NOMO-1 (cell line): ENCODE measurements around the gene CCDC171.
"Not testable (repeated sequence)": the region's sequence is repeated elsewhere in the genome, so short reads cannot be mapped to it uniquely, and the experiment has no call there.

Experiments
- DNase-seq, 2 experiments: peaks; one replicate each; lab custom pipeline; 2025; ENCODE audit not compliant: unreplicated experiment in 2 of 2; lab: John Stamatoyannopoulos, UW

CCDC171 gene

GRCh38 chr9:15744196-15744595 is 191.4 kb downstream of the CCDC171 start:
- no peak for DNase-seq

GRCh38 chr9:15746905-15747304 is 194.1 kb downstream of the CCDC171 start:
- no peak for DNase-seq

- no peak for DNase-seq
These were observed 202.8 kb downstream of the CCDC171 start for GRCh38 chr9:15755660-15756059.

- no peak for DNase-seq
These were observed 208.7 kb downstream of the CCDC171 start for GRCh38 chr9:15761551-15761950.

- DNase-seq, result no peak
These were observed 210.5 kb downstream of the CCDC171 start for GRCh38 chr9:15763371-15763770.

- no peak for DNase-seq
These were observed 211.3 kb downstream of the CCDC171 start for GRCh38 chr9:15764131-15764530.

GRCh38 chr9:15769547-15769946 is 216.7 kb downstream of the CCDC171 start:
- no peak for DNase-seq

- DNase-seq, result no peak
These were observed 226.0 kb downstream of the CCDC171 start for GRCh38 chr9:15778861-15779260.

- DNase-seq, result no peak
These were observed 229.3 kb downstream of the CCDC171 start for GRCh38 chr9:15782106-15782505.

GRCh38 chr9:15785584-15785983 is 232.7 kb downstream of the CCDC171 start:
- no peak for DNase-seq

GRCh38 chr9:15786616-15787015 is 233.8 kb downstream of the CCDC171 start:
- no peak for DNase-seq

GRCh38 chr9:15810219-15810899 is 257.5 kb downstream of the CCDC171 start:
- DNase-seq, result not testable (repeated sequence)

GRCh38 chr9:15813076-15813475 is 260.2 kb downstream of the CCDC171 start:
- no peak for DNase-seq

- no peak for DNase-seq
These were observed 271.5 kb downstream of the CCDC171 start for GRCh38 chr9:15824310-15824709.

- no peak for DNase-seq
These were observed 278.5 kb downstream of the CCDC171 start for GRCh38 chr9:15831384-15831783.

- DNase-seq, result no peak
These were observed 281.7 kb downstream of the CCDC171 start for GRCh38 chr9:15834541-15834940.

- DNase-seq, result peak in 1 of 2 experiments; percentile 3
These were observed 284.3 kb downstream of the CCDC171 start for GRCh38 chr9:15837079-15837679.

- no peak for DNase-seq
These were observed 289.2 kb downstream of the CCDC171 start for GRCh38 chr9:15842051-15842450.

GRCh38 chr9:15843316-15843715 is 290.5 kb downstream of the CCDC171 start:
- DNase-seq, result no peak

GRCh38 chr9:15843931-15844330 is 291.1 kb downstream of the CCDC171 start:
- no peak for DNase-seq

GRCh38 chr9:15846611-15847010 is 293.8 kb downstream of the CCDC171 start:
- DNase-seq, result no peak

- no peak for DNase-seq
These were observed 297.0 kb downstream of the CCDC171 start for GRCh38 chr9:15849871-15850270.

GRCh38 chr9:15851766-15852165 is 298.9 kb downstream of the CCDC171 start:
- no peak for DNase-seq
